Neuron (in vitro differentiated cells): ENCODE results near the gene ANKRD40CL.

Experiments
- H2AFZ ChIP-seq: one replicate; pipeline ENCODE4 v1.6.1; 2013; ENCODE audit warnings: low read depth, mild to moderate bottlenecking, inconsistent platforms, low read length, moderate library complexity
- H3K27me3 ChIP-seq: one replicate; pipeline ENCODE4 v1.6.1; 2013; ENCODE audit warnings: low read length; ENCODE audit not compliant: insufficient read depth
- H3K36me3 ChIP-seq: one replicate; pipeline ENCODE4 v1.6.1; 2013; ENCODE audit warnings: low read length; ENCODE audit not compliant: insufficient read depth
- H3K4me1 ChIP-seq: one replicate; pipeline ENCODE4 v1.6.1; 2013; ENCODE audit warnings: low read length; ENCODE audit not compliant: insufficient read depth
- H3K4me3 ChIP-seq: 2 replicates; pipeline ENCODE4 v1.5.1; 2013; ENCODE audit warnings: mild to moderate bottlenecking, low read length, moderate library complexity
- H3K9me3 ChIP-seq: one replicate; pipeline ENCODE4 v1.6.1; 2013; ENCODE audit warnings: low read length

The ANKRD40CL gene

DNA sequence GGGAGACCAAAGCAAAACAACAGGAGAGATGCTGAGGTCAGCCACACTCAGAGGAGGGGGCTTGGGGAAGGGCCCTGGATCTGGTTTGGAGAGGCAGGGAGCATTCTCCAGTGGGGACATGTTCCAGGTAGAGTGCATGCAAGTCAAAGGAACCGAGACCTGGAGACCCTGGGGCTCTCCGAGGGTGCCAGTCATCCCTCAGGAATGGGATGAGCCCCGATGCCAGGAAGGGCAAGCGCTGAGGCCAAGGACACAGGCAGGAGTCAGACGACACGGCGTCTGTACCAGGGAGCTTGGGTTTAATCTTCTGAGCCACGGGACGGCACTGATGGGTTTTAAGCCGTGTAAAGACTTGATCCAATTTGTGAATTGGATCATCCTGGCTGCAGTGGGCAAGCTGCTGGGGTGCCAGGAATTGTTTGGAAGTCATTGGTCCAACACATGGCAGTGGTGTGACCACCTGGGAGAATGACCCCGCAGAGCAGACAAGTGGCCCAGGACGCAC lies 32.9 kb upstream of the ANKRD40CL start:
- Histone ChIP-seq H3K4me1 (no peaks in the 10 kb centered on the region), H3K4me3 (no peak overlapping the region), H2AFZ (no peak overlapping the region), H3K9me3 (no peaks in the 10 kb centered on the region), H3K36me3 (no peaks in the 10 kb centered on the region), H3K27me3 (no peaks in the 10 kb centered on the region)

DNA sequence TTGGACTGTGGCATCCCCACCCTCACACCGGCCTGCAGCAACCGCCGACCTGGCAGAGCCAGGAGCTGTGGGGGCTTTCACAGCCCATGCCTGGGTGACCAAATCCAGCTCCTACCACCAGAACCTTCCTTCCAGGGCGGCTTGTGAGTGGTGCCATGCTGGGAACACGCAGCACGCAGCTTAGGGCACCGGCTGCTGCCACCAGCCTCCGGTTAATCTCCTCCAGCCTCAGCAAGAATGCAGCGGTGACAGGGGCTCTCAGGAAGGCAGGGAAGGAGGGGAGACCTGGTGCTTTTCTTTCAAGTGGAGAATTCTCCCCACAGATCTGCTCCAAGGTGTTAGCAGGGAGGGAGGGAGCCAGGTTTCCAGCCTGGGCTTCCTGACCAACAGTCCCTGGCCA lies 32.3 kb upstream of the ANKRD40CL start:
- no peaks in the 10 kb centered on the region for H3K27me3 ChIP-seq
- no peaks in the 10 kb centered on the region for H3K4me1 ChIP-seq
- H3K4me3 ChIP-seq: no peak overlapping the region

DNA sequence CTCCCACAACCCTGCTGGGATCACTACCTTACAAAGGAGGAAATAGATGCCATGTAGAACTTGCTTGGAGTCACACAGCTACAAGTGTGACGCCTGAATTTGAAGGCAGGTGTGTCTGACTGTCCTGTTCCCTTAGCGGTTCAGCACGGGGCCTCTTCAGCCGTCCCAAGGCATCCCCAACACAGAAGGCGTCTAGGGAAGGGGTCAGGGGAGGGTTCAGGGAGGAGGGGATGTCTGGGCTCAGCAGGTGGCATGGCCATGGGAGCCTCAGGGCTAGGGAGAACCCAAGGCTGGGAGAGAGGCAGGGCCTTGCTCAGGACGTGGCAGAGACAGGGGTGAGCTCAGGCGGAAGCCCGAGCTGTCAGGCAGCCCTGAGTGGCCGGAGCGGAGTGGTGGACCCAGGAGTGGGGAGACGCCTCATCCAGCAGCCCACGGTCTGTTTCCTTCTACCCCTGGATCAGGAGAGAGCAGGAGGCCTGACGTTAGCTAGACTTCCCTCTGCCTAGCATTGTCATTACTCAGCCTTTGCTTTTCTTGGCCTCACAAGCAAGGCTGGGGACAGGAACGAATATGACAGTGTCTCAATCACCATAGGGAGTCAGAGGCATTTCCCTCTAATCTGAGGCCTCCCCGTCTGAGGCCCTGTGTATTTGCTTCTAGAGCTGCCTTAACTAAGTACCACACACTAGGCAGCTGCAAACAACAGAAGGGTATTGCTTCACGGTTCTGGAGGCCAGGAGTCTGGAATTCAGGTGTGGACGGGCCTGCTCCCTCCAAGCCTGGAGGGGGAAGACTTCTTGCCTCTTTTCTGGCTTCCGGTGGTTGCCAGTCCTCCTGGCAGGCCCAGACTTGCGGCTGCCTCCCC lies 31.3 kb upstream of the ANKRD40CL start:
- no peak overlapping the region for H2AFZ ChIP-seq
- H3K4me3 ChIP-seq: no peak overlapping the region
- H3K4me1 ChIP-seq: no peaks in the 10 kb centered on the region
- no peaks in the 10 kb centered on the region for H3K27me3 ChIP-seq
- no peaks in the 10 kb centered on the region for H3K9me3 ChIP-seq
- no peaks in the 10 kb centered on the region for H3K36me3 ChIP-seq

More for the DNA sequence above, 32.3 kb upstream of the ANKRD40CL start:
- Histone ChIP-seq H2AFZ (no peak overlapping the region), H3K36me3 (no peaks in the 10 kb centered on the region), H3K9me3 (no peaks in the 10 kb centered on the region)

DNA sequence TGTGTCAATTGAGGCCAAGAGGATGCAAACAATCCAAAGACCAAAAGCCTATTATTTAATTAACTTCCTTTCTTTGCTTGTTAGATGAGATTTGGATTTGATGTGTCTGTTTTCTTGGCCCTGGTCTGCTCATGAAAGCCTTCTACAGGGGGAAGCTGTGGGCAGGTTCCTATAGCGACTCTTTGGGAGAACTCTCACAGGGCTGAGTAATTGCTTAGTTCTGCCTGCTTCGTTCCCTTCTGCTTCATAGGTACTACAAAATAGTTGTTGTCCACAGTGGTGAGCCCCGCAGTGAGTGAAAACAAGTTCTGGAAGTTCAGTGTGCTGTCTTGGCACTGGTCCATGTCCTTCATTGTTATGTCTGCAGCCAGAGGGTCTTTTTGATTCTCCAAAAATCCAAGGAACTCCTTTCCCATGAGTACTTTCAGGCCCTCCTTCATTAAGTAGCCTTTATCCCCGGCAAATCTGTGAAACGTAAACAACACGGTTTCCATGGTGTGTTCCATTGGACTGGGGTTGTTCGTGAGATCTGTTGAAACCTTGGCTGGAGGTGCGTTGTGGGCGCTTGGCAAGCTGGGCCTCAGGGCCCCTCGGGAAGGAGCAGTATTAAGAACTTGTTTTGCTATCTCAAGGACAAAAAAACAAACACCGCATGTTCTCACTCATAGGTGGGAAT lies 30.0 kb upstream of the ANKRD40CL start:
- Histone ChIP-seq H3K36me3 (no peaks in the 10 kb centered on the region), H3K9me3 (no peaks in the 10 kb centered on the region), H3K4me3 (no peak overlapping the region), H3K4me1 (no peaks in the 10 kb centered on the region), H2AFZ (no peak overlapping the region), H3K27me3 (no peaks in the 10 kb centered on the region)

DNA sequence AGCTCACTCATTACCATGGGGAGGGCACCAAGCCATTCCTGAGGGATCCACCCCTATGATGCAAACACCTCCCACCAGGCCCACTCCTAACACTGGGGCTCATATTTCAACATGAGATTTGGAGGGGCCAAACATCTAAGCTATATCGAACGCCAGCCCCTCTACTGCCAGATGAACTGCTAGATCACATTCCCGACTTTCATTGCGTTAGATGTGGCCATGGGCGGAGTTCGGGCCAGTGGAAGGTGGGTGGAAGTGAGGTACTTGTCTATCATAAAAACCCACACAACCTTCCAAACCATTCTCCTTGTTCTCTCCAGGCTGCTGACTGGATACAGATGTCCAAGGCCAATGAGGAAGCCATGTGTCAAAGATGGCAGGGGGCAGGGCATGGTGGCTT lies 27.0 kb upstream of the ANKRD40CL start:
- H2AFZ ChIP-seq: no peak overlapping the region
- peaks cover 9% of the 10 kb centered on the region for H3K4me1 ChIP-seq
- H3K36me3 ChIP-seq: no peaks in the 10 kb centered on the region
- H3K27me3 ChIP-seq: no peaks in the 10 kb centered on the region
- no peak overlapping the region for H3K4me3 ChIP-seq
- no peaks in the 10 kb centered on the region for H3K9me3 ChIP-seq

DNA sequence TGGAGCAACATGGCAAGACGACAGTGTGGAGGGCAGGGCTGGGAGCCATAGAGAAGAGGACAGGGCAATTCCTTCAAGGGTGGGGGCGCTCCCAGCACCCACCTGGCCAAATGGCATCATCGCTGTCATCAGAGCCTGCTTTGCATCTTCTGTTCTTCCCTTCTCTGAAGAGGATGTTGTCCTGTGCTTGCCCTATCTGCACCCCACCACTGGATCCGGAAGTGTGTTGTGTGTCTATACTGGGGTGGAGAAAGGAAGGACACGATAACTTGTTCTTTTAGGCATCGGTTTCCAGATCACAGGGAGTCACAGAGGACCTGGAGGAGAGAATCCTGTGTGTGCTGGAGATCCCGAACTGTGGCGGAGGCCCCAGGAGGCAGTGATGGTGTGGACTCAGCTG lies 25.7 kb upstream of the ANKRD40CL start:
- Histone ChIP-seq H3K9me3 (no peaks in the 10 kb centered on the region), H3K4me1 (peaks cover 9% of the 10 kb centered on the region), H3K36me3 (no peaks in the 10 kb centered on the region), H2AFZ (no peak overlapping the region), H3K4me3 (no peak overlapping the region), H3K27me3 (no peaks in the 10 kb centered on the region)

DNA sequence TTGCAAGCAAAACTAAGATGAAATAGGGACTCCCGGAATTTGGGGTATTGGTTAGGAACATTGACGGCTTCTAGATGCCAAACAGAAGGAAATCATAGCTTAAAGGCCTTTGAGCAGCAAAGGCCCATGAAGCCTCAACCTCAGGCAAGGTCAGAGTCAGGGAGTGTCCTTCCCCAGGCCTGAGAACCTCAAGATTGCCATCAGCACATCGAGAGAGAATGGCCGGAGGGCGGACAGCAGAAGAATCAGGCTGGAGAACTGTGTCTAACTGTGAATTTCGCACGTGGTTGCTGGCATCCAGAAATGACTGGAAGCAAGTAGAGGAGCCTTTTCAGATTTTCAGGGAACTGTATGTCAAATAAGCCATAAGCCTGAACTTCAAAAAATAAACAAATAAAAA lies 24.8 kb upstream of the ANKRD40CL start:
- Histone ChIP-seq H3K27me3 (no peaks in the 10 kb centered on the region), H2AFZ (no peak overlapping the region), H3K36me3 (no peaks in the 10 kb centered on the region), H3K4me3 (no peak overlapping the region), H3K9me3 (no peaks in the 10 kb centered on the region), H3K4me1 (peaks cover 9% of the 10 kb centered on the region)

DNA sequence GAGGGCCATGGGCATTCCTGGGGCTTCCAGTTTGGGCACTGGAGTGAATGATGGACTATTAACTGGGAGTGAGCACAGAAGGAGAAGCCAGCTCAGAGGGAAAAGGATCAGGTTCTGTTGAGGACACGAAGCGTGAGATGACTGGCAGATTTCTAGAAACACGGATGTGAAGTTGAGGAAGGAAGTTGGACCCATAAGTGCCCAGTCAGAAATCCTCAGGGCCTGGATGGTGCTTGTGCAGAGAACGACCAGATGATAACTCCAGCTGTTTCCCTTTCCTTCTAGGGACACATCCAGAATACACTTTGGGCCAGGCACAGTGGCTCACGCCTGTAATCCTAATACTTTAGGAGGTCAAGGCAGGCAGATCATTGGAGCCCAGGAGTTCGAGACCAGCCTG lies 23.3 kb upstream of the ANKRD40CL start:
- Histone ChIP-seq H2AFZ (no peak overlapping the region), H3K4me1 (peaks cover 9% of the 10 kb centered on the region), H3K27me3 (no peaks in the 10 kb centered on the region), H3K4me3 (no peak overlapping the region), H3K36me3 (no peaks in the 10 kb centered on the region), H3K9me3 (no peaks in the 10 kb centered on the region)

DNA sequence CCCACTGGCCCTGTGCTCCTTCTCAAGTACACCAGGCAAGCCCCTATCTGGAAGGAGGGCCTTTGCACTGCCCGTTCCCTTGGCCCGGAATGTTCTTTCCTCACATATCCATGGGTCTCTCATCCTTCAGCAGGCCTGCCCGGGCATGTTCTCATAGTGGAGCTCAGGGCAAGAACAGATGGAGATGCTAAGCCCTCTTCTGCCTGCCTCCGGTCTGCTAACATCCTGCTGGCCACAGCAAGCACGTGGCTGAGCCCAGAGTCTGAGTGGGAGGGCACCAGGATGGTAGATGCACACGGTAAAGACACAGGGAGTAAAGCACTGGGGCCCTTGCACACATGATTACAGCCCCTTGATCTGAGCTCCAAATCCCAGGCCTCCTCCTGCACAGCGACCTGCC lies 19.8 kb upstream of the ANKRD40CL start:
- Histone ChIP-seq H3K27me3 (no peaks in the 10 kb centered on the region), H2AFZ (no peak overlapping the region), H3K4me1 (peaks cover 9% of the 10 kb centered on the region), H3K9me3 (no peaks in the 10 kb centered on the region), H3K36me3 (no peaks in the 10 kb centered on the region), H3K4me3 (no peak overlapping the region)

DNA sequence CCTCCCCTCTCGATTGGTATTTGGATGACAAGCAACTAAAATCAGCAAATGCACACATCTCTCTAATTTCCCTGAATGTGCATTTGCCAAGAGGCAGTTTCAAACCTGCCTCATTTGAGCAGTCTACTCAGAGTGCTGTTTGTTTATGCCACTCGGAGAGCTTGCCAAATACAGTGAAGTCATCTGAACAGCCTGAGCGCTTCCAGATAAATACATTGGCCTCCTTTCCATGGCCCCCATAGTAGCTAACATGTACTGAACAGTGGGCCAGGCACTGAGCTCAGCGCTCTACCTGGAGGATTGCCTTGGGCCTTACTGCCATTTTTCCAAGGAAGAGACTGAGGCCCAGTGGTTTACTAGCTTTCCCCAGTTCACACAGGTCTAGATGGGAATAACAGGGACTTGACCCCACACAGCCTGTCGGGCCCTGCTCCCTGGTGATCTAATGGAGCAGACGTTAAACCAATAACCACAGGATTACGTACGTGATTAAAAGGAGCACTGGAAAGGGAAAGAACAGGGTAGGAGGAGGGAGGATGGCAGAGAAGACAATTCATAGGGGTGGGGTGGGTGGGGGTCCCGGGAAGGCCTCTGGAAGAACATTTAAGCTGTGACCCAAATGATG lies 18.7 kb upstream of the ANKRD40CL start:
- Histone ChIP-seq H3K4me1 (peaks cover 9% of the 10 kb centered on the region), H3K9me3 (no peaks in the 10 kb centered on the region), H2AFZ (no peak overlapping the region), H3K36me3 (no peaks in the 10 kb centered on the region), H3K27me3 (no peaks in the 10 kb centered on the region), H3K4me3 (no peak overlapping the region)

DNA sequence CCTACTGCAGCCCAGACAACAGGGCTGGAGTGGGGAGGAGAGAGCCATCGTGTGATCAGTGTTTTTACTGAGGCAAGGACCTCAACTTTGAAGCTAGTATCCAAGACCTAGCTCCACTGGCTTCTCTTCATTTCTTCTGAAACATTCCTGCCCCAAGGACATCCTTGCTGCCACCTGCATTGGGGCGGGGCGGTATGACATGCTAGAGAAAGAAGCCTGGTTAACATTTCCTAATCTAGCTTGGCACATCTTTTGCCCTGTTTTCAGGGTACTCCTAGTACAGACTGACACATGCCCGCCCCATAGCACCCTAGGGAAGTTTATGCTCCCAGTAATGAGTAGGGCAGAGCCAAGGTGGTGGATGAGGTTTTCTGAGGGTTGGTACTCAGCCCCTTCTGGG lies 17.8 kb upstream of the ANKRD40CL start:
- peaks cover 3% of the 10 kb centered on the region for H3K4me1 ChIP-seq
- no peaks in the 10 kb centered on the region for H3K9me3 ChIP-seq
- no peaks in the 10 kb centered on the region for H3K27me3 ChIP-seq
- H3K36me3 ChIP-seq: no peaks in the 10 kb centered on the region
- H2AFZ ChIP-seq: no peak overlapping the region
- no peak overlapping the region for H3K4me3 ChIP-seq

DNA sequence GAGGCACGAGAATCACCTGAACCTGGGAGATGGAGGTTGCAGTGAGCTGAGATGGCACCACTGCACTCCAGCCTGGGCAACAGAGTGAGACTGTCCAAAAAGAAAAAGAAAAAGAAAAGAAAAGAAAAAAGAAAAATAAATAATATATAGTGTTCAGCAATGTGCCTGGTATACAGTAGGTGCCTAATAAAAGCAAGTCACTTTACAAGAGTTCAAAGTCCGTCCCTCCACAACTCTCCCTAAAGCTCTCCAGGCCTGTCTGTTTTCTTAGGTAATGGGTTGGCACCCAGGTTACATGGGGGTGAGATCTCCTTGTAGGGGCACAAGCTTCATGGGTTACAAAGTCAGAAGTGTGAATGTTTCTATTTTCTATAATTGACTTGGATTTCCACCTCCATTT lies 16.6 kb upstream of the ANKRD40CL start:
- H3K9me3 ChIP-seq: no peaks in the 10 kb centered on the region
- no peaks in the 10 kb centered on the region for H3K4me1 ChIP-seq
- H3K36me3 ChIP-seq: no peaks in the 10 kb centered on the region
- no peaks in the 10 kb centered on the region for H3K27me3 ChIP-seq
- no peak overlapping the region for H2AFZ ChIP-seq
- H3K4me3 ChIP-seq: no peak overlapping the region

DNA sequence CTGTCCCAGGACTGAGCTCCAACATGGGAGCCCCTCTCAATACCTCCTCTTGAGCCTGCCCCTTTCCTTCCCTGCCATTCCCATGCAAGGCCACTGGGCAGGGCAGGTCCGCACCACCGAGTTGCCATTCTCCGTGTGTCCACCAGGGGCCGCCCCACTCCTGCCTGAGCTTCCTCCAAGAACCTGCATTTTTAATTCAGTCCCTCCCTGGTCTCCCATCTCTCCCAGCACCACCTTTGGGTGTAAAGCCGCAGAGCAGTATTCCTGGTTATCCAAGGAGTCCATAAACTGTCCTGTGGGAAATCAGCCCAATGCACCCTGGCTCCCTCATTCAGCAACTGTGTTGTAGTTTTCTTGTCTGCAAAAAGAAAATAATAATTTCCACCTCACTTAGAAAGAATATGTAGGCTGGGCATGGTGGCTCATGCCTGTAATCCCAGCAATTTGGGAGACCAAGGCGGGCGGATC lies 15.9 kb upstream of the ANKRD40CL start:
- Histone ChIP-seq H2AFZ (no peak overlapping the region), H3K27me3 (no peaks in the 10 kb centered on the region), H3K4me1 (no peaks in the 10 kb centered on the region), H3K9me3 (no peaks in the 10 kb centered on the region), H3K4me3 (no peak overlapping the region), H3K36me3 (no peaks in the 10 kb centered on the region)
